ENCODE results near the gene CFAP299.

Gene CFAP299

DNA sequence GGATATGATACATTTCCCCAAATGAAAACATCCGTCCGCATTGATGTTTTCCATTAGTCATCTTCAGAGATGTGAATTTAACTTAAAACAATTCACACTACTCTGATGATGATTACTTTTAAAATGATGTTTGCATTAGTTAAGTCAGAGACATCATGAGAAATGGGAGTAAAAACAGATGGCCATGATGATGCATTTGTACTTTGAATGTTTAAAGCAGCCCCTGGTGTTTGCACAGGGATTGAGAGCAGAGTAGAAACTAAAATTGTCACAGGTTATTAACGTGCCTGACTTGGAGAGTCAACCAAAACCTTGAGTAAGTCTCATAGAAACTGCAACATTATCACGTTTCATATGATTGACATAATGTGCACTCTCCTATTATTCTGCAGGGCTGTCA, 117.2 kb downstream of the CFAP299 start:
- no peak for DNase-seq

DNA sequence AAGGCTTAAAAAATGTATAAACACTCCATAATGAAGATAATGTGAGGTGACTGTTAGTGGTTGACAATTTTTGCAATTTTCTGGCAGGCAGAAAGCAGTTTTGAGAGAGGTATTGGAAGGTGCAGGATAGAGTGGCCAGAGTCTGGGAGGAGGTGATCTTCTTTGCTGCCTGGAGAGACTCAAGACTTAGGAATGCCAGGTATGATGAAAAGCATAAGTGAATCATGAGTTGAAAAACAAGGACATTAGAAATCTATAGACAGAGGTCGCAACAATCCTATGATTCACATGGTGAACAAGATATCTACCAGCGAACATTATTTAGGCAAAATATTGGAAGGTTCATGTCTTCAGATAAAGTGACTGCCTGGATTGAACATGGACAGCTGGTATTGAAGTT, 118.5 kb downstream of the CFAP299 start:
- no peak for DNase-seq

DNA sequence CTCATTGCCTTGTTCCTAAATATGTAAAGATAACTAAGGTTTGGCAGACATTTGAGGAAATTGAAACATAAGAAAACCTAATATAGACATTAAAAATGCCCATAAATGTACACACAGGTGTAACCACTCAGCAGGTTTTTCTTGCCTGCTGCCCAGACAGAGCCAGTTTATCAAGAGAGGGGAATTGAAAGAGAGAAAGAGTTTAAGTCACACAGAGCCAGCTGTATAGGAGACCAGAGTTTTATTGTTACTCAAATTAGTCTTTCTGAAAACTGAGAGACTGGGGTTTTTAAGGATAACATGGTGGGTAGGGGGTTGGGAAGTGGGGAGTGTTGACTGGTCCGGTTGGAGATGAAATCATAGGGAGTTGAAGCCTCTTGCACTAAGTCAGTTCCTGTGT, 119.0 kb downstream of the CFAP299 start:
- DNase-seq, result no peak

DNA sequence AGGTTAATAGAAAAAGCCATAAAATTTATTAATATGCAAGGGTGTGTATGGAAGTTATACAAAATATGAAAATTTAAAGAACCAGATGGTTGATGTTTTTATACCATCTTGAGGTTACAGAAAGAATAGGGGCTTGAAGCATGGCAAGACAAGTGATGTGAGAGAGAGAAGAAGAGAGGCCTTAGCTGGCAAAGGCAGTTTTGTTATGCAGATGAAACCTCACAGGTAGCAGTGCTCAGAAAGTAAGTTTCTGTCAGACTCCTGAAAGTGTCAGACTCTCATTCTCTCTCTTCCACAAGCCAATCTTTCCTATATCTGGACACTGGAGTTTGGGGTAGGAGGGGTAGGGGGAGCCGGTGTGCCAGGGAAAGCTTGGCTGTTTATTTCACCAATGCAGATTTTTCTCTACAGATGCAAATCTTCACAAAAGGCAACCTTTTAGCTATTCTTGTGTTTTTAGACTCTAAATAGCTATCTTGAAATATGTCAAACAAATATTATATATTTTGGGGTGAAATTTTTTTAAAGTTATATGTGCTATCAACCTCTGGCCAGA, 124.5 kb downstream of the CFAP299 start:
- no peak for DNase-seq

DNA sequence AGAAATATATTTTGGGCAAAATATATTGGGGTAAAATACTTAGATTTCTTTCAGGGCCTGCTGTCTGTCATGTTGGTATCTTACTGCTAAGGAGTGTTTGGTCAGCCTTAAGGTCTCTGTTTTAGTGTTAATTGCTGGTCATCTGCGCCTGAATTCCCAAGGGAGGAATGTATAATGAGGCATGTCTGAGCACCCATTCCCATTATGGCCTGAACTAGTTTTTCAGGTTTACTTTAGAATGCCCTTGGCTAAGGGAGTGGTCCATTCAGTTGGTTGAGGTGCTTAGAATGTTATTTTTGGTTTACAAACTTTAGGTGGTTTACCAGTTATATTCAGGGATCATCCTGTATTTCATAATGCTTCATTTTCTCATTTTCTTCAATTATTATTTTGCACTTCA, 125.9 kb downstream of the CFAP299 start:
- DNase-seq, result peak; percentile 4

DNA sequence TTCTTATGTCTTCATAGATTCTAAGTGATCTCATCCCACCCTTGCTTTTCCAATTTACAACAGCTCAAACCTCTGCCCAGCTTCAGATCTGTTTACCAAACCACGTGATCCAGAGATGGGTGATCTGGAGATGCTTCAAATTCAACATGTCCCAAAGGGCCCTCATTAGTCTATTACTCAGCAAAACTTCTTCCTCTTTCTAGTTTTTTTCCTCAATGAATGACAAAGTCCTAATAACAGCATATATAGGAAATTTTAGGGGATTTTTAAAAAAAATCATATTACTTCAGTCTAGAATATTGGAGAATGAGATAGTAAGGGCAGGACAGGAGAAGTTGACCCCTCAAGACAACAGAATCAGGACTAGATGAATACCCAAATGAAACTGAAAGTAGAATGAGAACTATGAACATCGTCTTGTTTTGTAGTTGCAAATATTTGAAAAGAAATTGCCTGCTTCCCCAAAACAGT, 127.1 kb downstream of the CFAP299 start:
- no peak for DNase-seq

DNA sequence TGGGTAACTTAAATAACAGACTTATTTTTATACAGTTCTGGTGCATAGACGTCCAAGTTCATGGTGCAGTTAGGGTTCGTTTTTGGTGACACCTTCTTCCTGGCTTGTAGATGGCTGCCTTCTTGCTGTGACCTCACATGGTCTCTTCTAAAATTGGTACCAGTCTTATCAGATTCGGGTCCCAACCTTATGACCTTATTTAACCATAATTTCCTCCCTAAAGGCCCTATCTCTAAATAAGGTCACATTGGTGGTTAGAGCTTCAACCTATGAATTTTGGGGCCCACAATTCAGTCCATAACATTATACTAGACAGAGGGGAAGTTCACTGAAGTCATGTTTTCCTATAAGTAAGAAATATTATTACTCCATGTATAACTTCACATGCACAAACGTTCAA, 128.0 kb downstream of the CFAP299 start:
- DNase-seq, result no peak

DNA sequence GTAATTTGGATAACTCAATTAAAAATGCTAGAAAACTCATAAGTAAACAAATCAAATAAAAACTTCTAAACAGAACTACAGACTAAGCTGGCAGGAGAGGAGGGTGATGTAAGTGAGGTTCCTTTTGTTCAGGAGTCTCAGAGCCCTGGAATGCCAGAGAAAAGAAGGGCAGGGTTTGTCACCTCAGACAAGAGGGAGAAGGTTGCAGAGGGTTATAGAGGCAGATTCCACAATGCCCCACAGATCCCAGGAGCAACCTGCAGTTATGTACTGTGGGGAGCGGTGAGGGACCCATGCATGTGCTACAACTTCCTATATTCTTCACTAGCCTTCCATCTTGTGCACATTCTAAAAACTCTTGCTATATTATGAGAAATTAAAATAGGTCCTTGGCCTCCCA, 129.7 kb downstream of the CFAP299 start:
- DNase-seq, result no peak

DNA sequence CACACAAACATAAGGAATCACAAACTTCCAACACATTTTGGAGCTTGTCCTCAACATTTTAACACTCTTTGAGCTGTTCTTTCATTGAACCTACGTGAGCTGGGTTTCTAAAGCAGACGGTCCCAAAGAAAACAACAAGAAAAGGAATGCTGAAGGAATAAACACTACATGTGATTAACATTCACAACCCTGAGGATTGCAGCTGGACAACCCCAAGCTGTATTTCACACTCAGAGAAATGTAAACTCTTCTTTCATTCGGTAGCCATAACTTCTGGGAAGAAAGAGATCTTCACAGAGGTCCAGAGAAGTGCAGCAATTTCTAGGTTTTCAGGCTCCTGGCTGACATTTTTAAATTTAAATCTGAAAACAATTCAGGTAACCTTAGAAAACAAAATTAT, 130.2 kb downstream of the CFAP299 start:
- DNase-seq, result no peak

DNA sequence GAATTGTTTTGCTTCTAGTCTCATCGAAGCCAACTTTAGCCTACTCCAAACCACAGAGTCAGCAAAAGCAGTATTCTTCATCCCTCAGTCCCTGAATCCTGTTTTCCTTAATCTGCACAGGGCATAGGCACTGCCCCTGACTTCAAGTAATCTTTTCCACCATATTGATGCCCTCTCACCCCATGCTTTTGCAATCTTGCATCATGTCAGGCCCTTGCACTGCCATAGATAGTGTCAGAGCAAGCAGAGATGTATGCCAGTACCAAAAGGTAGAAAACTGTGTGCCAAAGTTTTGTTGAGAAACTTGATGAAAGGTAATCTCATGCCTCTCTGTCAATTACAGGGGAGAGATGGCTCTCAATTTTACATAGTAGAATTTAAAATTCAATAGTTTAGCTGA, 131.1 kb downstream of the CFAP299 start:
- no peak for DNase-seq

DNA sequence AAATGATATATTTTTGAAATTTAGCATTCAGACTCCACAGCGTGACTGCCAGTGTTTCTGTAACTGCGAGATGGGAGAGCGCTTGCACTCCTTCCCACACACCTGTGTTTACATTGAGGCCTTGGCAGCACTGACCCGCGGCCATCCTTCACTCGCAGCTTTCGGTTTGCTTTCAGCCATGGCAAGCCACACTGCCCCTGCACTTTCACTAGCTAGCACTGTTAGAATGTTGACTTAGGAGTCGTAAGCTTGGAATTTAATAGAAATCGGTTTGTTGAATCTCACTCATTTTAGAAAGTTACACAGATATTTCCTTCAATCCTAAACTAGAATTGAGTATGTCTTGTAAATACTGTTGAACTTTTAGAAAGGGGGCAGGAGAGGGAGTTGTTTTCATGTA, 136.2 kb downstream of the CFAP299 start:
- peak; percentile 37 for DNase-seq

DNA sequence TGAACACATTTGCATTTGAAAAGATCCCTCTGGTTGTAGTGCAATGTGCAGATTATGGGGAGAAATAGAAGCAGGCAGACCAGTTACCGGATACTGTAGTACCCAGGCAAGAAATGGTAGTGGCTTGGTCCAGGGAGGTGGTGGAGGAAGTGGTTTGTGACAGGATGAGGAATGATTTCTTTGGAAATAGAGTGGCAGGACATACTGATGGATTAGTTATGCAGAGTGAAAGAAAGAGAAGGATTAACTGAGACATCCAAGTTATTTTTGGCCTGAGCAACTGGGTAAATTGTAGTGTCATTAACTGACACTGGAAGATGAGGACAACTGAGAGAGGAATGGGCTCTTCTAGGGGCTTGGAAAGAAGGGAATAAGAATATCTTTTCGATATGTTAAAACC, 139.7 kb downstream of the CFAP299 start:
- DNase-seq, result no peak

DNA sequence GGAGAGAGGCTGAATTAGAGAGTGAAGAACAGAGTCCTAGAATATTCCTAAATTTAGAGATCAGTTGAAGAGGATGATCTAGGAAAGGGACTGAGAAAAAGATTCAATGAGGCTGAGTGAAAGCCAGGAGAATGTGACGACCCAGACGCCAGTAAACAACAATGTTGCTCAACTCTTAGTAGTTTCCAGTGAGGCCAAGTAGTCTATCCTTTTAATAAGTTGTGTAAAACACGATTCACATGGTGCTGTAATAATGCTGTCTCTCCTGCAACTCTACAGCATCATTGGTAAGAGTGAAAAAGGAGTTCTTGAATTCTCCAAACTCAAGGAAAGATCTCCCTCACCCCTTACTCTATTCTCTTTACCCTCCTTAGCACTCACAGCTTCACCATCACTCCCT, 140.3 kb downstream of the CFAP299 start:
- DNase-seq, result no peak

DNA sequence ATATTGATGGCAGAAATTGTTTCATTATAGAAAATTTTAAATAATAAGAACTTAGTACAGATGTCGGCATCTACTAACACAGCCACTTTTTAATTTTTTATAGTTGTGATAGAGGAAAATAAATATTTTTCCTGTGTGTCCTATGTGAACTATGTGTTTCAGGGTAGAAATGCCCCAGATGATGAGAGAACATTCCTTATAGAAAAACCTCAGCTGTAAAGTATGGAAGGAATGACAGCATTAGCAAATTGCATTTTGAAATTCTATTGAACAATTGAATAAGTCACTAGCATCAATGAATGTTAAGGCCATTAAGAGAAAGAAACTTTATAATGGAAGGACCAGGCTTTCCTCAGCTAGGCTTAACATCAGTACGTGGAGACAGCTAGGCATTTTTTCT, 149.2 kb downstream of the CFAP299 start:
- no peak for DNase-seq

DNA sequence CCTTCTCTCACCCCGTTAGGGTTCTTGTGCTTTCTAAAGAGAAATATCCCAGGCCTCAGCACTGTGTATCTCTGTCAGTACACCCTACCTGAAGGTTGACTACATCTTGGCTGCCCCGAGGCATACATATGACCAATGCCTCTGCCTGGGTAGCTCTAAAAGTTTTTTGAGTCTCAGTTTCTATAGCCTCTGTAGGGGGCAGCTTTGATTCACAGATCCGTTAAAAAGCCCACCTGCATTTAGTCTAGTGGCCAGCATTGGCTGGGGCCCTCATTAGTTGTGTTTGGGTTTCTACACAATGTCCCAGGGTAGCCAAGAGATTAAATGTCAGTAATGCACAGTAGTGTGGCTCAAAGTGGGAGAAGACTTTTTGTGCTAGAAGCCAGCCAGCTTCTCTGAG, 151.1 kb downstream of the CFAP299 start:
- no peak for DNase-seq

DNA sequence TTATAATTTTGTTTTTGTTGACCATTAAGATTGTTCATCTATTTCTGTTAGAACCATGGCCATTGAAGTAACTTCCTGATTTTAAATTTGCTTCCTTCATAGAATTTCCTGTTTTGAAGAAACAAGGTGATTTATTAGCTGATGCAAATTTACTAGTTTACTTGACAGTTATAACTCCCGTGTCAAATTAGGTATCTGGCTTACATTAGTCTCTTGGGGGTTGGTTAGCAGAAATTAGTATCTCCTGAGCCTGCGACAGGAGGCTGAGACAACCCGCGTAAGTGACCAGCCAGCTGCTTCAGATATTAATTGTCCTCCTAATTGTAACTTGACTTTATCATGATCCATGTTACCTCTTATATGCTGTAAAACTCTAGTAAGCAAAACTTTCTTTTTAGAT, 154.3 kb downstream of the CFAP299 start:
- DNase-seq, result no peak

DNA sequence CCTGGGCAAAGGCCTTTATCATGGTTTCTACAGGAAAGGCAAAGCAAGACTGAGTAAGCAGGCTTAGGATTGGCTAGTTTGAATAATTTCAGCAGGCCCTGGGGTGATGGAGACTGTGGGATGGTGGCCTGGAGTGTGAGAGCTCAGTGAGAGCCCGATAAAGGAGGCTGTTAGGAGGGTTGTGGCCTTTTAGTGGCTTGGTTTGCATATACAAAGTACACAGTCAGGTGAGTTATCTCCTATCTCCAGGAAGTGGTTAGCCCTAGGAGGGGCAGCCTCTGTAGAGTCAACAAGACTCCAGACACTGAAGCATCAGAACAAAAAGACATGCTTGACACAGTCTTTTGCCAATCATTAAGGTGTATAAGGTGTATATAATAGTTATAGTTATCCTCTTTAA, 157.2 kb downstream of the CFAP299 start:
- DNase-seq, result no peak

DNA sequence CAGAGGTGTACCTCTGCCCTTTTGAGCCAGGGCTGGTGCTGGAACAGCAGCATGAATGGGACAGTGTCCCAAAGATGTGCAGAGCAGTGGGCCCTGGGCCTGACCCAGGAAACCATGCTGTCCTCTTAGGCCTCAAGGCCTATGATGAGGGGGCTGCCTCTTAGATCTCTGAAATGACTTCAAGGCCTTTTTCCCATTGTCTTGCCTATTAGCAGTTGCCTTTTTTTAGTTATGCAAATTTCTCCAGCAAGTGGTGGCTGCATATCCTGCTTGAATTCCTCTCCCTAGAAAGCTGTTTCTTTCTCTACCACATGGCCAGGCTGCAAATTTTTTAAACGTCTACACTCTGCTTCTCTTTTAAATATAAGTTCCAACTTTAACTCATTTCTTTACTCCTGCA, 160.3 kb downstream of the CFAP299 start:
- no peak for DNase-seq

DNA sequence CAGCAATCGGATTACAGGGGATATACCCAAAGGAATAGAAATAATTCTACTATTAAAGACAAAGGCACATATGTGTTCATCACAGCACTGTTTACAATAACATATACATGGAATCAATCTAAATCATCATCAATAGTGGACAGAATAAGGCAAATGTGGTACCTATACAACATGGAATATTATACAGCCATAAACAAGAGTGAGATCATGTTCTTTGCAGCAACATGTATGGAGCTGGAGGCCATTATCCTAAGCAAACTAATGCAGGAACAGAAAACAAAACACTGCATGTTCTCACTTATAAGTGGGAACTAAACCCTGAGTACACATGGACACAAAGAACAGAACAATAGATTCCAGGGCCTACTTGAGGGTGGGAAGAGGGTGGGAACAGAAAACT, 163.2 kb downstream of the CFAP299 start:
- DNase-seq, result no peak

DNA sequence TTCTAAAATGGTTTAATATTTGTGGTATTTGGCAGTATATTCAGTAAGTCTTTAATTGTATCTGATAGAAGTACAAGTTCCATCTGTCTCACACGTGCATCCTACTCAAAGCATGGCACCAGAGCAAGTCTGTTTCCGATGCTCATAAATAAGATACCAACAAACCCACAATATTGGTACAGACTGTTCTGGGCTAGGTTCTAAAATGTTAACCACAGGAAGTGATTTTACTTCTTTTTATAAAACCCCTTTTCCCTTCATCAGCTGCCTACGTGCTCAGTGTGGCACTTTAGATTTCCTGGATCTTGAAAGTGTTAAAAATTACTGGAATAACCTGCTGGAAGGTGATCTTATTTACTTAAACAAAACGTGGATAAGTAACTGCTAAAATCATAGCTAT, 165.1 kb downstream of the CFAP299 start:
- DNase-seq, result no peak

DNA sequence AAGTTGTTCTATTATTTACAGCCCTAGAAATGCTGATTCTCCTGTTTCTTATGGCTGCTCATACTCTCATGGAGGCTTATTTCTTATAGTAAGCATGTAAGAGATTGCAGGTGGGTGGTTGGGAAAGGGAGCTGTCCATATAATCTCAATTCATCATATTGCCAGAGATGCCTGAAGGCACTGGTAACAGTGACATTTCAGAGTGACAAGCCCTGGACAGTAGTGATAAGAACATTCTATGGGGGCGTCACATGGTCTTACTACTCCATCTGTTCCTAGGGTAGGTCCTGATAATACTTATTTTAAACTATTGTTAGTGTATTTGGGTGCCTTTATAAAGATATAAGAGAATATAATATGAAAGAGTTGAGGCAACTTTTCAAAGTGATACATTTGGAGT, 171.5 kb downstream of the CFAP299 start:
- DNase-seq, result no peak

DNA sequence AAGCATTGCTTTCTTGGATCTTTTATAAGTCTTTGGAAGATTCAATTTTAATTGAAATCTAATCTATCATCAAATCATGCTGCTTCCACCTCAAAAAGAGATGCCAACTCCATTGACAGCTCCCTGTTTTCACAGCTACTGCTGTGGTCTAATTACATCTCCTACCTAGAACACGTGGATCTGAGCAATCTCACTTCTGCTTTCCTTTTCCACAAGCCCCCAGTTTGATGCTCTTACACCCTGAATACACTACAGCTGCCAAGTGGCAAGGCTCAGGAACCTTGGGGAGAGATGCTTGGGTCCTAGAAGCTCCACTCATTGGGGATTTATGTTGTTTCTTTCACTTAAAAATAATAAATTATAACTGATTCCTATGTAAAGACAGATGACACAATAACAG, 172.0 kb downstream of the CFAP299 start:
- no peak for DNase-seq

DNA sequence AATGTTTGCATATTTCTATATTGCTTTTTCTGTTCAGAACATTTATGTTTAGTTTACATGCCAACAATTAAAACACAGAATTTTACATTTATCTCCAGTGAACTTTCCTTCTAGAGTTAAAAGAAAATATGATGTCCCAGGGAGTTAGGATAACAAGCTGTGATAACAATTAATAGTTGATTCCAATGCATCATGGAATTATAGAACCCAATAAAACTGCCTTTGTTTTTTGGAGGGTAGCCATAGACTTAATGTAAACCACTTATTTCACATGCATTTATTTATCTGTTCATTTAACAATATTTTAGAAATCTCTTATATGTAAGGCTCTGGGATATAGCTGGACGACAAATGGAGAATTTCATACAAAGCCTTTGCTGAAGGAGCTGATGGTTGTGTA, 180.0 kb downstream of the CFAP299 start:
- DNase-seq, result no peak

DNA sequence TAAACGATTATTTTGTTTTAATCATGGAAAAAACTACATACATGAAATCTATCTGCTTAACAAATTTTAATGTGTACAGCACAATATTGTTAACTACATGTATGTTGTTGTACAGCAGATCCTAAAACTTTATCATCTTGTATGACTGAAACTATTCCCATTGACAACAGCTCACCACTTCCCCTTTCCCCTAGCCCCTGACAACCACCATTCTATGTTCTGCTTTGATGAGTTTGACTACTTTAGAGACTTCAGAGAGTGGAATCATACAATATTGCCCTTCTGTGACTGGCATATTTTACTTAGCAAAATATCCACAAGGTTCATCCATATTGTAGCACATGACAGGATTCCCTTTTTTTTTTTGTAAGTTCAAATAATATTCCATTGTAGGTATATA, 185.9 kb downstream of the CFAP299 start:
- no peak for DNase-seq

DNA sequence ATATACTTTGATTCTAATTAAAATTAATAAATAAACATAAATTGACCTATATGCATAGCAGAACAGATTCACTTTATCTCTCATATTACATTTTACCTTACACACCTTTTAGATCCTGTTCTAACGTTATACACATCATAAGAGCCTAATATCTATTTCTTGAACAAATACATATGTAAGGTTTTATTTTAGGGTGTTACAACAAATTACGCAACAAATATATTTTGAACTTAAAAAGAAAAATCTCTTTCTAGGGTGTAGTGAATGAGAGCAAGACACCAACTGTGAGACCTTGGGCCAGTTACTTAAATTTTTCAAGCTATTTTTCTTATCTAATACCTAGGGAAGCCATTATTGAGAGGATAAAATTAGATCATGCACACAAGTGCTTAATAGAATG, 191.2 kb downstream of the CFAP299 start:
- DNase-seq, result no peak

DNA sequence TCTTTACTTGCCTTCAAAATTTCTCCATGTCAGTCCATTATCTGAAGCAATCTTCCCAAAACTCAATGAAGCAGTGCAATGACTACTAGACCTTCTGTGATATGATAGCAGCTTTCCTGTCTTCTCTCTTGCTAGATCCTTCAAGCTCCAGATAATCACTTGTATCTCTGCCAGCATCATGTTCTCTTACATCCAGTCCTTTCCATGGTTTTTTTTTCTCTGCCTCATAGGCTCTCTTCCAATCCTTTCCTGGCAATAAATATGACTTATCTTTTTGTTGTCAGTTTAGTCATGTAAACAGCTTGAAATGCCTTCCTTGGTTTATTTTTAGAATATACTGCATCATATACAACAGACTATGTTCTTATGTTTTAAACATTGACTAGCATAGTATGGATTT, 193.5 kb downstream of the CFAP299 start:
- DNase-seq, result no peak

Measured in NCI-H748 treated with DMSO at 0.1 percent for 48 hours (cell line).